Fibroblast of villous mesenchyme (primary cell): ENCODE data around the gene DNASE1L1. TPM values are rescaled to one million over a fixed set of nuclear protein-coding genes. Genes with fewer than 3 reads are reported as not detected.

Experiments used
- DNase-seq: peaks from one replicate; pipeline ENCODE4 v3.0.0-alpha.2; 2010; ENCODE audit warnings: low read depth
- H3K4me3 ChIP-seq: 2 replicates; pipeline ENCODE4 v1.5.1; 2011; ENCODE audit warnings: low read depth, mild to moderate bottlenecking, low read length
- CTCF ChIP-seq: IDR thresholded peaks from 2 replicates; pipeline ENCODE4 v1.5.1; 2012; ENCODE audit warnings: low read depth, mild to moderate bottlenecking, low read length; ENCODE audit not compliant: insufficient read depth
- small RNA-seq: library from RNA; depleted of rRNA; stranded (forward); fragments of <200 nt; gene quantifications from one replicate; pipeline ENCODE3, GENCODE V24; 2012
- total RNA-seq: library from RNA; depleted of rRNA; stranded (reverse); fragments of >200 nt; gene quantifications from 2 replicates; pipeline ENCODE4 v1.2.3, GENCODE V29; 2012

Gene DNASE1L1
- total RNA-seq, 1 donor = 53.5 TPM

- TF ChIP-seq CTCF = no peak
- DNase-seq = no peak
- H3K4me3 ChIP-seq = no peak overlapping the region
Measured at GRCh38 chrX:154353172-154353843, 55.7 kb downstream of the DNASE1L1 start.

GRCh38 chrX:154352466-154352865 lies 56.6 kb downstream of the DNASE1L1 start:
- no peak for DNase-seq
- no peak for TF ChIP-seq CTCF
- H3K4me3 ChIP-seq = no peak overlapping the region

GRCh38 chrX:154352012-154352401 lies 57.0 kb downstream of the DNASE1L1 start:
- DNase-seq = no peak
- TF ChIP-seq CTCF = no peak

More at GRCh38 chrX:154352012-154352401, 57.0 kb downstream of the DNASE1L1 start:
- no peak overlapping the region for H3K4me3 ChIP-seq

Small RNA genes within 50 kb of the gene (small RNA-seq; reads per million reads assigned to genes)
- gene MIR6858 (not detected), gene SNORA70 (not detected)

Other genes with a start within 250 kb of the DNASE1L1 start
- not detected in 2 replicates for gene OPN1MW, start 226.7 kb downstream of the DNASE1L1 start, total RNA-seq
- not detected in 2 replicates for gene OPN1MW2, start 189.5 kb downstream of the DNASE1L1 start, total RNA-seq
- gene OPN1MW3, start 151.7 kb downstream of the DNASE1L1 start, total RNA-seq = not detected in 2 replicates
- not detected in 2 replicates for gene TEX28, start 114.1 kb downstream of the DNASE1L1 start, total RNA-seq
- gene TKTL1, start 113.5 kb downstream of the DNASE1L1 start, total RNA-seq = not detected in 2 replicates
- 3,767 and 4,290 TPM in 2 replicates for gene FLNA, start 34.6 kb downstream of the DNASE1L1 start, total RNA-seq
- 34.5 and 35.1 TPM in 2 replicates for gene EMD, start 30.0 kb downstream of the DNASE1L1 start, total RNA-seq
- 1,310 and 1,322 TPM in 2 replicates for gene RPL10, start 10.9 kb downstream of the DNASE1L1 start, total RNA-seq
- 15.5 and 17.4 TPM in 2 replicates for gene TAFAZZIN, start 2.3 kb upstream of the DNASE1L1 start, total RNA-seq
- 72.5 and 91.8 TPM in 2 replicates for gene ATP6AP1, start 19.4 kb upstream of the DNASE1L1 start, total RNA-seq
- gene GDI1, start 27.9 kb upstream of the DNASE1L1 start, total RNA-seq = 81.8 and 106 TPM in 2 replicates
- 44.9 and 54.4 TPM in 2 replicates for gene FAM50A, start 34.9 kb upstream of the DNASE1L1 start, total RNA-seq
- gene PLXNA3, start 49.0 kb upstream of the DNASE1L1 start, total RNA-seq = 16.8 and 26.8 TPM in 2 replicates
- gene LAGE3, start 70.0 kb upstream of the DNASE1L1 start, total RNA-seq = 12.6 and 15.5 TPM in 2 replicates
- gene UBL4A, start 77.4 kb upstream of the DNASE1L1 start, total RNA-seq = 31.9 and 32.0 TPM in 2 replicates
- 27.7 and 31.5 TPM in 2 replicates for gene SLC10A3, start 81.4 kb upstream of the DNASE1L1 start, total RNA-seq
- gene FAM3A, start 107.0 kb upstream of the DNASE1L1 start, total RNA-seq = 23.5 and 24.6 TPM in 2 replicates
- gene G6PD, start 137.6 kb upstream of the DNASE1L1 start, total RNA-seq = 95.7 and 128 TPM in 2 replicates
- 13.0 and 19.3 TPM in 2 replicates for gene IKBKG, start 138.4 kb upstream of the DNASE1L1 start, total RNA-seq
- gene CTAG1A, start 175.9 kb upstream of the DNASE1L1 start, total RNA-seq = not detected in 2 replicates
- gene CTAG1B, start 210.0 kb upstream of the DNASE1L1 start, total RNA-seq = not detected in 2 replicates
- gene CTAG2, start 244.3 kb upstream of the DNASE1L1 start, total RNA-seq = not detected in 2 replicates